CD1c-positive myeloid dendritic cell (primary cell): Measurements from ENCODE around the gene ELMO1.

ENCODE experiments used
- DNase-seq: peaks from one replicate; pipeline ENCODE4 v3.0.0-alpha.2; 2016; ENCODE audit errors: extremely low spot score

The ELMO1 gene

GRCh38 chr7:37346761-37347160 lies 101.9 kb downstream of the ELMO1 start:
- DNase-seq = no peak

GRCh38 chr7:37344886-37345579 lies 103.6 kb downstream of the ELMO1 start:
- no peak for DNase-seq

GRCh38 chr7:37342688-37343471 lies 105.8 kb downstream of the ELMO1 start:
- peak; percentile 79 for DNase-seq

GRCh38 chr7:37342176-37342687 lies 106.4 kb downstream of the ELMO1 start:
- DNase-seq = no peak

- DNase-seq = no peak
Observed at GRCh38 chr7:37341033-37341630, 107.5 kb downstream of the ELMO1 start.

GRCh38 chr7:37338966-37339365 lies 109.7 kb downstream of the ELMO1 start:
- DNase-seq = no peak

GRCh38 chr7:37337522-37337921 lies 111.1 kb downstream of the ELMO1 start:
- no peak for DNase-seq

GRCh38 chr7:37336259-37336658 lies 112.4 kb downstream of the ELMO1 start:
- peak; percentile 94 for DNase-seq

- peak; percentile 17 for DNase-seq
Observed at GRCh38 chr7:37333075-37333474, 115.6 kb downstream of the ELMO1 start.

- DNase-seq = no peak
Observed at GRCh38 chr7:37332243-37333016, 116.2 kb downstream of the ELMO1 start.

- DNase-seq = no peak
Observed at GRCh38 chr7:37330775-37331174, 117.9 kb downstream of the ELMO1 start.

- DNase-seq = no peak
Observed at GRCh38 chr7:37329940-37330339, 118.7 kb downstream of the ELMO1 start.

- DNase-seq = no peak
Observed at GRCh38 chr7:37327288-37327687, 121.4 kb downstream of the ELMO1 start.

- DNase-seq = no peak
Observed at GRCh38 chr7:37323966-37324365, 124.7 kb downstream of the ELMO1 start.

GRCh38 chr7:37322831-37323230 lies 125.8 kb downstream of the ELMO1 start:
- no peak for DNase-seq

- DNase-seq = peak; percentile 45
Observed at GRCh38 chr7:37320848-37321468, 127.7 kb downstream of the ELMO1 start.

GRCh38 chr7:37320140-37320847 lies 128.4 kb downstream of the ELMO1 start:
- no peak for DNase-seq

GRCh38 chr7:37318541-37318940 lies 130.1 kb downstream of the ELMO1 start:
- no peak for DNase-seq

GRCh38 chr7:37315772-37316715 lies 132.6 kb downstream of the ELMO1 start:
- peak; percentile 79 for DNase-seq

- DNase-seq = peak; percentile 25
Observed at GRCh38 chr7:37312608-37313007, 136.1 kb downstream of the ELMO1 start.
